WTC11 (cell line): ENCODE measurements around the gene SLIT3. TPM values are rescaled to one million over a fixed set of nuclear protein-coding genes. Genes with fewer than 3 reads are reported as not detected.

Experiments used
- ATAC-seq: fragments of 200-7000 bp; cut with Tn5 transposase; 2 replicates; pipeline ENCODE4 v1.10.0; 2021; ENCODE audit warnings: mild to moderate bottlenecking, moderate library complexity
- CTCF ChIA-PET: fragments of 300-600 bp; sonication (Branson Sonifier 250); formaldehyde crosslinking; loops from one replicate; lab custom pipeline; 2021; ENCODE audit warnings: antibody characterized with exemption; lab: Charles Lee
- POLR2A ChIA-PET: fragments of 350-600 bp; sonication (Branson Sonifier 250); formaldehyde crosslinking; loops from one replicate; lab custom pipeline; 2021; ENCODE audit warnings: antibody characterized with exemption; lab: Charles Lee
- DNase-seq: peaks from one replicate; pipeline ENCODE4 v3.0.0; 2021; ENCODE audit warnings: low spot score
- H3K27ac Mint-ChIP-seq: 2 replicates; pipeline ENCODE4 v1.8.0; 2021; ENCODE audit warnings: mixed read lengths
- H3K27me3 Mint-ChIP-seq: 2 replicates; pipeline ENCODE4 v1.8.0; 2021; ENCODE audit warnings: low read depth, mild to moderate bottlenecking, moderate library complexity, mixed read lengths
- H3K36me3 Mint-ChIP-seq: 2 replicates; pipeline ENCODE4 v1.8.0; 2021; ENCODE audit warnings: mixed read lengths
- H3K4me1 Mint-ChIP-seq: 2 replicates; pipeline ENCODE4 v1.8.0; 2022; ENCODE audit warnings: mixed read lengths
- H3K4me3 Mint-ChIP-seq: 2 replicates; pipeline ENCODE4 v1.8.0; 2021; ENCODE audit warnings: mild to moderate bottlenecking, moderate library complexity, mixed read lengths
- H3K9me3 Mint-ChIP-seq: 2 replicates; pipeline ENCODE4 v1.8.0; 2021; ENCODE audit warnings: mixed read lengths
- CTCF ChIP-seq: fragments of 200-600 bp; IDR thresholded peaks from 2 replicates; pipeline ENCODE4 v1.8.0; 2022; ENCODE audit warnings: antibody characterized with exemption
- ELF4 ChIP-seq: sonication (generic); formaldehyde crosslinking; IDR thresholded peaks from 2 replicates; pipeline ENCODE4 v1.8.1; 2022; ENCODE audit warnings: low read depth, mild to moderate bottlenecking, moderate library complexity, missing genetic modification reagents
- ESRRA ChIP-seq: sonication (generic); formaldehyde crosslinking; IDR thresholded peaks from 2 replicates; pipeline ENCODE4 v1.8.1; 2022; ENCODE audit warnings: mild to moderate bottlenecking, missing genetic modification reagents, borderline replicate concordance
- GTF2I ChIP-seq: fragments of 250-450 bp; sonication (Bioruptor Pico); conservative IDR thresholded peaks from 2 replicates; pipeline ENCODE4 v1.4.0; 2021; ENCODE audit warnings: mild to moderate bottlenecking
- MXD4 ChIP-seq: fragments of 250-450 bp; sonication (Bioruptor Pico); IDR thresholded peaks from 2 replicates; pipeline ENCODE4 v1.8.0; 2021; ENCODE audit warnings: mild to moderate bottlenecking, moderate library complexity, borderline replicate concordance
- NFATC4 ChIP-seq: fragments of 250-450 bp; sonication (Bioruptor Pico); IDR thresholded peaks from 2 replicates; pipeline ENCODE4 v1.9.0; 2021; ENCODE audit warnings: mild to moderate bottlenecking
- NFE2L1 ChIP-seq: sonication (generic); formaldehyde crosslinking; IDR thresholded peaks from 2 replicates; pipeline ENCODE4 v1.8.1; 2023; ENCODE audit warnings: missing genetic modification reagents
- NFYB ChIP-seq: sonication (generic); formaldehyde crosslinking; conservative IDR thresholded peaks from 2 replicates; pipeline ENCODE4 v1.8.0; 2022; ENCODE audit warnings: low read depth, missing genetic modification reagents
- PRRX2 ChIP-seq: fragments of 250-450 bp; sonication (Bioruptor Pico); IDR thresholded peaks from 2 replicates; pipeline ENCODE4 v1.8.0; 2021; ENCODE audit warnings: mild to moderate bottlenecking
- SOX15 ChIP-seq: fragments of 250-450 bp; sonication (Bioruptor Pico); IDR thresholded peaks from 2 replicates; pipeline ENCODE4 v1.9.0; 2021; ENCODE audit warnings: mild to moderate bottlenecking
- SP1 ChIP-seq: sonication (generic); formaldehyde crosslinking; conservative IDR thresholded peaks from 2 replicates; pipeline ENCODE4 v1.8.1; 2022; ENCODE audit warnings: missing genetic modification reagents
- TEAD1 ChIP-seq: sonication (generic); formaldehyde crosslinking; IDR thresholded peaks from 2 replicates; pipeline ENCODE4 v1.8.0; 2022; ENCODE audit warnings: mild to moderate bottlenecking, missing genetic modification reagents
- TEAD4 ChIP-seq: sonication (generic); formaldehyde crosslinking; IDR thresholded peaks from 2 replicates; pipeline ENCODE4 v1.8.0; 2022; ENCODE audit warnings: mild to moderate bottlenecking, missing genetic modification reagents
- ZNF512 ChIP-seq: sonication (generic); formaldehyde crosslinking; IDR thresholded peaks from 2 replicates; pipeline ENCODE4 v1.8.1; 2022; ENCODE audit warnings: missing genetic modification reagents, borderline replicate concordance
- total RNA-seq: library from RNA; stranded (reverse); gene quantifications from 3 replicates; pipeline ENCODE4 v1.2.3, GENCODE V29; 2021
- TF ChIP-seq, protein P1 (sequence below): sonication (generic); formaldehyde crosslinking; conservative IDR thresholded peaks from 2 replicates; pipeline ENCODE4 v1.8.1; 2023; ENCODE audit warnings: mild to moderate bottlenecking, low read depth, missing genetic modification reagents, moderate library complexity
- TF ChIP-seq, protein P2 (sequence below): sonication (generic); formaldehyde crosslinking; IDR thresholded peaks from 2 replicates; pipeline ENCODE4 v1.8.1; 2022; ENCODE audit warnings: low read depth, mild to moderate bottlenecking, moderate library complexity, missing genetic modification reagents, borderline replicate concordance
- TF ChIP-seq, protein P3 (sequence below): fragments of 250-450 bp; sonication (Bioruptor Pico); IDR thresholded peaks from 2 replicates; pipeline ENCODE4 v2.1.2; 2022; ENCODE audit warnings: mild to moderate bottlenecking, moderate library complexity
- TF ChIP-seq, protein P4 (sequence below): sonication (generic); formaldehyde crosslinking; IDR thresholded peaks from 2 replicates; pipeline ENCODE4 v1.8.1; 2023; ENCODE audit warnings: mild to moderate bottlenecking, missing genetic modification reagents, moderate library complexity
- TF ChIP-seq, protein P5 (sequence below): fragments of 250-450 bp; sonication (Bioruptor Pico); IDR thresholded peaks from 2 replicates; pipeline ENCODE4 v1.9.0; 2021; ENCODE audit warnings: mild to moderate bottlenecking

The SLIT3 gene
- total RNA-seq, 1 experiment from 2014 or later, result 1.9 TPM

GRCh38 chr5:168874713-168875380, 426.1 kb downstream of the SLIT3 start:
- no peak overlapping the region for H3K27ac Mint-ChIP-seq
- CTCF ChIA-PET, result interaction anchor here (0.7 kb wide), 1 partner anchor 44 kb away, joined by 3 read pairs; no protein-coding TSS in a partner anchor
- POLR2A ChIA-PET, result no interaction called here
- H3K4me1 Mint-ChIP-seq, result peaks cover 28% of the 10 kb centered on the region
- H3K9me3 Mint-ChIP-seq, result no peaks in the 10 kb centered on the region
- no peak overlapping the region for H3K4me3 Mint-ChIP-seq
- DNase-seq (no peak), ATAC-seq (peak; percentile 85)
- no peaks in the 10 kb centered on the region for H3K36me3 Mint-ChIP-seq
- H3K27me3 Mint-ChIP-seq, result no peaks in the 10 kb centered on the region
- TF ChIP-seq ZNF512 (peak; percentile 95; the same call in 1 of the 2 replicates), TEAD1 (CRISPR knock-in tag) (0 out of 2 replicates have a peak, but pooled peaks have one; percentile 16), TEAD4 (no peak), SP1 (no peak), NFYB (no peak)

- H3K4me3 Mint-ChIP-seq, result no peak overlapping the region
- no peak for ATAC-seq
- no peaks in the 10 kb centered on the region for H3K36me3 Mint-ChIP-seq
- ChIA-PET POLR2A (no interaction called here), CTCF (no interaction called here)
- TF ChIP-seq NFATC4 (CRISPR knock-in tag) (no peak), NFE2L1 (CRISPR knock-in tag) (no peak), SOX15 (CRISPR knock-in tag) (no peak)
- TF ChIP-seq, protein P1, sequence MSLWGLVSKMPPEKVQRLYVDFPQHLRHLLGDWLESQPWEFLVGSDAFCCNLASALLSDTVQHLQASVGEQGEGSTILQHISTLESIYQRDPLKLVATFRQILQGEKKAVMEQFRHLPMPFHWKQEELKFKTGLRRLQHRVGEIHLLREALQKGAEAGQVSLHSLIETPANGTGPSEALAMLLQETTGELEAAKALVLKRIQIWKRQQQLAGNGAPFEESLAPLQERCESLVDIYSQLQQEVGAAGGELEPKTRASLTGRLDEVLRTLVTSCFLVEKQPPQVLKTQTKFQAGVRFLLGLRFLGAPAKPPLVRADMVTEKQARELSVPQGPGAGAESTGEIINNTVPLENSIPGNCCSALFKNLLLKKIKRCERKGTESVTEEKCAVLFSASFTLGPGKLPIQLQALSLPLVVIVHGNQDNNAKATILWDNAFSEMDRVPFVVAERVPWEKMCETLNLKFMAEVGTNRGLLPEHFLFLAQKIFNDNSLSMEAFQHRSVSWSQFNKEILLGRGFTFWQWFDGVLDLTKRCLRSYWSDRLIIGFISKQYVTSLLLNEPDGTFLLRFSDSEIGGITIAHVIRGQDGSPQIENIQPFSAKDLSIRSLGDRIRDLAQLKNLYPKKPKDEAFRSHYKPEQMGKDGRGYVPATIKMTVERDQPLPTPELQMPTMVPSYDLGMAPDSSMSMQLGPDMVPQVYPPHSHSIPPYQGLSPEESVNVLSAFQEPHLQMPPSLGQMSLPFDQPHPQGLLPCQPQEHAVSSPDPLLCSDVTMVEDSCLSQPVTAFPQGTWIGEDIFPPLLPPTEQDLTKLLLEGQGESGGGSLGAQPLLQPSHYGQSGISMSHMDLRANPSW (CRISPR knock-in tag), result no peak
- H3K27me3 Mint-ChIP-seq, result no peaks in the 10 kb centered on the region
- peaks cover 20% of the 10 kb centered on the region for H3K4me1 Mint-ChIP-seq
- DNase-seq, result no peak
- H3K9me3 Mint-ChIP-seq, result no peaks in the 10 kb centered on the region
- H3K27ac Mint-ChIP-seq, result no peak overlapping the region
Observed at GRCh38 chr5:168872246-168872645, 428.7 kb downstream of the SLIT3 start.

DNA sequence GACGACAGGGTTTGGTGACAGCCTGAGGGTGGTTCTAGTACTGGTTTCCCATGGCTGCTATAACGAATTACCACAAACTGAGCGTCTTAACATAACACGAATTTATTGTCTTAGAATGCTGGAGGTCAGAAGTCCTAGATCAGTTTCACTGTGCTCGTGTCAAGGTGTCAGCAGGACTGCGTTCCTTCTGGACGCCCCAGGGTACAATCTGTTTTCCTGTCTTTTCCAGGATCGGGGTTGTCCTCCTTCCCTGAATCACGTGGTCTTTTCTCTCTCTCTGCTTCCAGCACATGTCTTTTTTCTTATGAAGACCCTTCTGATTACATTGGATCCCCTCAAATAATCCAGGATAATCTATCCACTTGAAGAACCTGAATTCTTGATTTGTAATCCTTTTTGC, 430.0 kb downstream of the SLIT3 start:
- DNase-seq (no peak), ATAC-seq (no peak)
- H3K27ac Mint-ChIP-seq, result no peak overlapping the region
- no peaks in the 10 kb centered on the region for H3K27me3 Mint-ChIP-seq
- H3K4me1 Mint-ChIP-seq, result peaks cover 21% of the 10 kb centered on the region
- no peak for TF ChIP-seq NFE2L1 (CRISPR knock-in tag)
- TF ChIP-seq MXD4, result no peak
- TF ChIP-seq, protein P1 (CRISPR knock-in tag), result no peak
- TF ChIP-seq, protein P2, sequence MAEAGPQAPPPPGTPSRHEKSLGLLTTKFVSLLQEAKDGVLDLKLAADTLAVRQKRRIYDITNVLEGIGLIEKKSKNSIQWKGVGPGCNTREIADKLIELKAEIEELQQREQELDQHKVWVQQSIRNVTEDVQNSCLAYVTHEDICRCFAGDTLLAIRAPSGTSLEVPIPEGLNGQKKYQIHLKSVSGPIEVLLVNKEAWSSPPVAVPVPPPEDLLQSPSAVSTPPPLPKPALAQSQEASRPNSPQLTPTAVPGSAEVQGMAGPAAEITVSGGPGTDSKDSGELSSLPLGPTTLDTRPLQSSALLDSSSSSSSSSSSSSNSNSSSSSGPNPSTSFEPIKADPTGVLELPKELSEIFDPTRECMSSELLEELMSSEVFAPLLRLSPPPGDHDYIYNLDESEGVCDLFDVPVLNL (CRISPR knock-in tag), result no peak
- no peak for TF ChIP-seq CTCF
- TF ChIP-seq, protein P3, sequence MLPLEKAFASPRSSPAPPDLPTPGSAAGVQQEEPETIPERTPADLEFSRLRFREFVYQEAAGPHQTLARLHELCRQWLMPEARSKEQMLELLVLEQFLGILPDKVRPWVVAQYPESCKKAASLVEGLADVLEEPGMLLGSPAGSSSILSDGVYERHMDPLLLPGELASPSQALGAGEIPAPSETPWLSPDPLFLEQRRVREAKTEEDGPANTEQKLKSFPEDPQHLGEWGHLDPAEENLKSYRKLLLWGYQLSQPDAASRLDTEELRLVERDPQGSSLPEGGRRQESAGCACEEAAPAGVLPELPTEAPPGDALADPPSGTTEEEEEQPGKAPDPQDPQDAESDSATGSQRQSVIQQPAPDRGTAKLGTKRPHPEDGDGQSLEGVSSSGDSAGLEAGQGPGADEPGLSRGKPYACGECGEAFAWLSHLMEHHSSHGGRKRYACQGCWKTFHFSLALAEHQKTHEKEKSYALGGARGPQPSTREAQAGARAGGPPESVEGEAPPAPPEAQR, result no peak
- no peak for TF ChIP-seq GTF2I
- TF ChIP-seq ESRRA, result no peak
- no peak for TF ChIP-seq ELF4 (CRISPR knock-in tag)
- TF ChIP-seq PRRX2 (CRISPR knock-in tag), result no peak
- TF ChIP-seq, protein P4, sequence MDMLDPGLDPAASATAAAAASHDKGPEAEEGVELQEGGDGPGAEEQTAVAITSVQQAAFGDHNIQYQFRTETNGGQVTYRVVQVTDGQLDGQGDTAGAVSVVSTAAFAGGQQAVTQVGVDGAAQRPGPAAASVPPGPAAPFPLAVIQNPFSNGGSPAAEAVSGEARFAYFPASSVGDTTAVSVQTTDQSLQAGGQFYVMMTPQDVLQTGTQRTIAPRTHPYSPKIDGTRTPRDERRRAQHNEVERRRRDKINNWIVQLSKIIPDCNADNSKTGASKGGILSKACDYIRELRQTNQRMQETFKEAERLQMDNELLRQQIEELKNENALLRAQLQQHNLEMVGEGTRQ (CRISPR knock-in tag), result no peak
- TF ChIP-seq, protein P5, sequence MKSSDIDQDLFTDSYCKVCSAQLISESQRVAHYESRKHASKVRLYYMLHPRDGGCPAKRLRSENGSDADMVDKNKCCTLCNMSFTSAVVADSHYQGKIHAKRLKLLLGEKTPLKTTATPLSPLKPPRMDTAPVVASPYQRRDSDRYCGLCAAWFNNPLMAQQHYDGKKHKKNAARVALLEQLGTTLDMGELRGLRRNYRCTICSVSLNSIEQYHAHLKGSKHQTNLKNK, result no peak
- H3K9me3 Mint-ChIP-seq, result no peaks in the 10 kb centered on the region
- CTCF ChIA-PET, result no interaction called here
- H3K4me3 Mint-ChIP-seq, result no peak overlapping the region
- no peaks in the 10 kb centered on the region for H3K36me3 Mint-ChIP-seq
- POLR2A ChIA-PET, result no interaction called here
